GM19043 (cell line): Measurements from ENCODE around the gene ADAMTS16.

Source experiments
- ATAC-seq: cut with Tn5 transposase; IDR thresholded peaks from one replicate; pipeline ENCODE4 v1.9.1; 2021; ENCODE audit warnings: low read depth; ENCODE audit not compliant: unreplicated experiment

ADAMTS16 gene

DNA sequence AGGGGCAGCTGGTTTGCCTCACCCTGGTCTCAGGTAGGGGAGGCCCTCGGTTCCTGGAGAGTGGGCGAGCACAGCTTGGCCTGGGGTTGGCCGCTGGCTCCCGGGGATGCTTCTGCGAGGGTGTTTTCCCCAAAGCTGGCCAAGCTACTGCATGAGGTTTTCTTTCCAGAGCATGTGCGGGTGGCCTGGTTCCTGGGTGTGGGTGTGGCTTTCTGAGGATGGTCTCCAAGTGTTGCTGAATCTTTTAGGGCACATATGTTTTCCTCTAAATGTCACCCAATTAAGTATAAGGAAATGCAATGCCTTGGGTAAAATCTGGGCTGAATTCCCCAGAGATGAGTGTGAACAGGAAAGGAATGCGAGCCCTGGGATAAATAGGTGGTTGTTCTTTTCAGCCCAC is 166.6 kb downstream of the ADAMTS16 start:
- no peak for ATAC-seq

- no peak for ATAC-seq
These were observed 168.2 kb downstream of the ADAMTS16 start for GRCh38 chr5:5308319-5308718.

DNA sequence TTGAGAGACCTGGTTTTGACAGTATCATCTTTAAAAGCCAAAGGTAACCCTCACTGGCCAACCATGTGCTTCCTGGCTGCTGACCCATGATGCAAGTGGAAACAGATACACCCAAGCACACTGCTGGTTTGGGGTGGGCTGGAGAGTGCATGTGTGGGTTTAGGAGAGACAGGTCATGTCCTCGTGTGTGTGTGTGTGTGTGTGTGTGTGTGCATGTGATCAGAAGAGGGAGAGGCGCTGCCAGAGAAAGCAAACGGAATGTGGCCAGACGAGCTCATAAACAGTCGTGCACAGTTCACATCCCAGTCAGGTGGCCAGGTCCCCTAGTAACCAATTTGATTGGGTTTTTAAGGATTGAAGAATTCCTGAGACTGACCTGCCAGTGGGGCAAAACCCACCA is 169.5 kb downstream of the ADAMTS16 start:
- ATAC-seq: no peak

- ATAC-seq: no peak
These were observed 173.0 kb downstream of the ADAMTS16 start for GRCh38 chr5:5313101-5313635.

GRCh38 chr5:5314166-5314565 is 174.0 kb downstream of the ADAMTS16 start:
- no peak for ATAC-seq

- ATAC-seq: no peak
These were observed 174.5 kb downstream of the ADAMTS16 start for GRCh38 chr5:5314626-5315025.

DNA sequence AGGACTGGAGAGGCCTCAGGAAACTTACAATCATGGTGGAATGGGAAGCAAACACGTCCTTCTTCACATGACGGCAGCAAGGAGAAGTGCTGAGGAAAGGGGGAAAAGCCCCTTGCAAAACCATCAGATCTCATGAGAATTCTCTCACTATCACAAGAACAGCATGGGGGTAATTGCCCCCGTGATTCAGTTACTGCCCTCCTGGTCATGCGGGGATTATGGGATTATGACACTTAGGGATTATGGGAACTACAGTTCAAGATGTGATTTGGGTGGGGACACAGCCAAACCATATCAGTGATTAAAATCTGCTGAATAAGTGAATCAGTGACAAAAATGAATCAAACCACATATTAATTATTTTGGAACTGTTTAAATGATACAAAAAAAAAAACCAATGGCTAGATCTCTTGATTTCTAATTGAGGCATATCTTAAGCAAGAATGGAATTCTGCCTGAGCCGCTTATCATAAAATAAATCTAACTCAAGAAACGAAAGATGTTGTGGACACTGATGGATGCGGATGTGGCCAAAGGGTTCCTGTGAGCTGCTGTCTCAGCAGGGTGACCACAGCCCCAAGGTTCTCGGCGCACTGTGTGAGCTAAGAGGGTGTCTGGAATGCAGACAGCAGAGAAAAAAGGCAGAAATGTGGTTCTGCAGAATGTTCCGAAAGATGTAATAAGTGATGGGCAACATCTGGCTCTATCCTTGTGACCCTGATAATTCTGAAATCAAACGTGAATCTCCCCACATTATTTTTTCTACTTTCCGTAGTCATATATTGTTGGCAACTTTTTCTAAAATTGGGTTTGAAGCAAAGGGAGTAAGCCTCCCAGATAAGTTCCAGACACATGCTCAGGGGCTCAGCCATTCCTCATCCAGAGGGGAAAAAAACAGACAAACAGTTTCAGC is 175.2 kb downstream of the ADAMTS16 start:
- ATAC-seq: no peak

GRCh38 chr5:5316334-5316733 is 176.2 kb downstream of the ADAMTS16 start:
- ATAC-seq: no peak

DNA sequence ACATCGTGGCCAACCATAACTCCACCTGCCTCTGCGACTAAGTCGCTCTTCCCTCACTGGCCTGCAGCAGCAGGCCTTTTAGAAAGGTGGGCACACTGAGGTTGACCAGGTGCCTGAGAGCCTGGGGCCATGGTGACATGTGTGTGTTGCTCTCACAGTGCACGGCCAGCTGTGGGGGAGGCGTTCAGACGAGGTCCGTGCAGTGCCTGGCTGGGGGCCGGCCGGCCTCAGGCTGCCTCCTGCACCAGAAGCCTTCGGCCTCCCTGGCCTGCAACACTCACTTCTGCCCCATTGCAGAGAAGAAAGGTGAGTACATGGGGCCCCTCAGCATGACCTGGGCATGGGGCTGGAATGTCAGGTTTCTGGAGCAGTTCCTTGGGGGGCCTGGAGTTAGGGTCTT is 177.8 kb downstream of the ADAMTS16 start:
- ATAC-seq: no peak

- no peak for ATAC-seq
These were observed 178.5 kb downstream of the ADAMTS16 start for GRCh38 chr5:5318426-5319190.

DNA sequence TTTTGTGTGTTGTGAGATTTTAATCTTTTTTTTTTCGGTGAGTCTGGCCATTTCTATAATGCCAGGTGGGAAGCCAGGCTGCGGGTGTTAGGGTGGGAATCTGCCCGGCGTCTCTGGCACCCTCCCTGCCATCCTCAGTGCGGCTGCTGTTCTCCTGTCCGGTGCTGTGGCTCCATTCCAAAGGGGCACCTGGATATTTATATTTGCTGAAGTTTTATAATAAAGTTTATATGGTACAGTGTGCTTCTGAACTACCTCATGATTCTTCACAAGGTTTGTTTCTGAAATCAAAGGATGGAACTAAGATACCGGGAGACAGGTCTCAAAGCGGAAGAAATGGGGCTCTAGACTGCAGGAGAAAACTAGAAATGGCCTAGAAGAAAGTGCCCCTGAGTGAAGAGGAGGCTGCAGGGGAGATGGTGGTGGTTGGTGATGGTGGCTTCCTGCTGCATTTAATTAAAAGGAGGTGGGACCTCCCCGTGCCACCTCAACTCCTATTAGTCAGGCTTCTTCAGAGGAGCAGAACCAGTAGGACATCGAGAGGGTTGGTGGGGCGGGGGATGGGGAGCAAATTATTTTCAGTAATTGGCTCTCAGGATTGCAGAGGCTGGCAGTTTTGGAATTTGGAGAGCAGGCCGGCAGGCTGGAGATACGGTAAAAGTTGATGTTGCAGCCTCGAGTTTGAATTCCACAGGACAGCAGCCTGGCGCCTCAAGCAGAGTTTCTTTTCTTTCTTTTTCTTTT is 180.1 kb downstream of the ADAMTS16 start:
- no peak for ATAC-seq

GRCh38 chr5:5321137-5321536 is 181.0 kb downstream of the ADAMTS16 start:
- ATAC-seq: no peak

- no peak for ATAC-seq
These were observed 183.4 kb downstream of the ADAMTS16 start for GRCh38 chr5:5323551-5323950.

- ATAC-seq: no peak
These were observed 186.1 kb downstream of the ADAMTS16 start for GRCh38 chr5:5326115-5326758.

DNA sequence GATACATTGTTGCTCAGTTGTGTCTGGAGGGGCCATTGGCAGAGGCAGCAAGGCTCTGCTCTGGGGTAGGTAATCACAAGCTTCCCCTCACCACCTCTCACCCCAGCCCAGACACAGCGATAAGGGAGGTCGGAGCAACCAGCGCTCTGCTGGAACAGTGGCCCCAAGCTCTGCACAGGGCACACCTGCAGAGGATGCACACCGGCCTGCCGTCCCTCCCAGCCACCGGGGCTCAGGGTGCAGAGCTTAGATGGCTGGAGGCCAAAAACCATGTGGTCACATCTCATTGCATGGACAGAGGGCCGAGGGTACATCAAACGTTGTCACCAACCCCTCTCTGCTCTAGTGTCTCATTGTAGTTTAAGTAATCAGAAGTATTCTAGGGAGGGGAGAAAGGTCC is 187.0 kb downstream of the ADAMTS16 start:
- no peak for ATAC-seq

GRCh38 chr5:5330728-5331452 is 190.8 kb downstream of the ADAMTS16 start:
- no peak for ATAC-seq

- no peak for ATAC-seq
These were observed 191.7 kb downstream of the ADAMTS16 start for GRCh38 chr5:5331848-5332247.

DNA sequence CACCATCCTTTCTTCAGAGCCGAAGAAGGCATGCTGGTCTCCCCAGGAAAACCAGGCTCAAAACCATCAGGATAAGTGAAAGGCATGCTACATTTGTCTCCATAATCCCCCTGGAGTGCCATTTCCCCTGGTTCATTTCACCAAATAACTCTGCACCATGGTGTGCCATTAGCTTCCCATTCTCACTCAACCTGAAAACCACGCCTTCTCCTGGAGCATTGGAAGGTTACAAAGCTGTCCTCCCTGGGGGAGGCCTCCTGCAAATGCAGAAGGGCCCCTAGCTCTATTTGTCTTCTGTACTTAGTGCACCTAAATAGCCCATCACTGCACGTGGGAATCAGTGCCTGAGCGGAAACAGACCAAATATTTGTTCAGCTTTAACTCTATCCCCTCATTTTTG is 192.2 kb downstream of the ADAMTS16 start:
- ATAC-seq: no peak

DNA sequence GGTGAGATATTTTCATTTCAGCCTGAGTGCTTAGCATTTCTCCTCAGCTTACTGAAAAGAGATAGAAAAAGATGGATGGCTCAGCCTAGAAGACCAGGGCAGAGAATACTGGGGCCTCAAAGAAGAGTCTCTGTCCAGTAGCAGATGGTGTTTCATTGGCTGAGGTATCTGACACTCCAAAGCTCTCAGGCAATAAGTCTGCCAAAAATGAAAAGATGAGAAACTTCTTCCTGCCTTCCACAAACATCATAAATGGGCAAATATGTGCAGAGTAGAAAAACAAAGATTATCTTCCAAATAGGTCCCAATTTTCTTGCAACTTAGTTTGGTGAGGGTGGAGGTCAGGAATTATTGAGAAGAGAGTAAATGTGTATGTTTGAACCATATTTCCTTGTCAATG is 195.0 kb downstream of the ADAMTS16 start:
- ATAC-seq: no peak
